ENCODE measurements around the gene KCNMB2. TPM values are rescaled to one million over a fixed set of nuclear protein-coding genes. Genes with fewer than 3 reads are reported as not detected.

Gene KCNMB2
- total RNA-seq, 2 donors from 2014 or later = 0.68 TPM; not detected in 1

DNA sequence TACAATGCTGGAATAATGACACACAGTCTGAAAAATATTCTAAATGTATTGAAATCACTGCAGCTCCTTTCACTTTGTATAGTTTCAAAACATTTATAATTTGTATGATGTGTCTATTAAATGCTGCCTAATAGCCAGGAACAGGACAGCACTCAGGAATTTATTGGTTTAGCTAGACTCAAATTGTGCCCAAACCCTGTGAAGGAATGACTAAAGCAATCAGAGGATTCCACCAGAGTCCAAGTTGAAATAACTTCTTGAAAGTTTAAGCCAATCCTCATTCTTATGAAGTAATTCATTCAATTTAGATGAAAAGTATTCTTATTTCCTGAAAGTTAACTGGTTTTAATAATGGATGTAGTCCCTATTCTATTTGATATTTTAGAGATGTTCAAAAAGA is 268.4 kb downstream of the KCNMB2 start:
- DNase-seq (ENCODE audit: low spot score) = no peak
- intact Hi-C loops (cut with DNase I) = no loop called here
- Histone ChIP-seq H3K4me3 (no peak overlapping the region), H3K27ac (no peak overlapping the region), H3K9me3 (no peaks in the 10 kb centered on the region), H3K36me3 (no peaks in the 10 kb centered on the region), H3K27me3 (replicated peaks; ENCODE audit: insufficient read depth) (no peaks in the 10 kb centered on the region), H3K4me1 (replicated peaks) (no peaks in the 10 kb centered on the region)
- no peak for TF ChIP-seq POLR2AphosphoS5 (IDR thresholded peaks at IDR 0.05)
- TF ChIP-seq, protein P1, sequence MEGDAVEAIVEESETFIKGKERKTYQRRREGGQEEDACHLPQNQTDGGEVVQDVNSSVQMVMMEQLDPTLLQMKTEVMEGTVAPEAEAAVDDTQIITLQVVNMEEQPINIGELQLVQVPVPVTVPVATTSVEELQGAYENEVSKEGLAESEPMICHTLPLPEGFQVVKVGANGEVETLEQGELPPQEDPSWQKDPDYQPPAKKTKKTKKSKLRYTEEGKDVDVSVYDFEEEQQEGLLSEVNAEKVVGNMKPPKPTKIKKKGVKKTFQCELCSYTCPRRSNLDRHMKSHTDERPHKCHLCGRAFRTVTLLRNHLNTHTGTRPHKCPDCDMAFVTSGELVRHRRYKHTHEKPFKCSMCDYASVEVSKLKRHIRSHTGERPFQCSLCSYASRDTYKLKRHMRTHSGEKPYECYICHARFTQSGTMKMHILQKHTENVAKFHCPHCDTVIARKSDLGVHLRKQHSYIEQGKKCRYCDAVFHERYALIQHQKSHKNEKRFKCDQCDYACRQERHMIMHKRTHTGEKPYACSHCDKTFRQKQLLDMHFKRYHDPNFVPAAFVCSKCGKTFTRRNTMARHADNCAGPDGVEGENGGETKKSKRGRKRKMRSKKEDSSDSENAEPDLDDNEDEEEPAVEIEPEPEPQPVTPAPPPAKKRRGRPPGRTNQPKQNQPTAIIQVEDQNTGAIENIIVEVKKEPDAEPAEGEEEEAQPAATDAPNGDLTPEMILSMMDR (IDR thresholded peaks at IDR 0.05) = no peak

DNA sequence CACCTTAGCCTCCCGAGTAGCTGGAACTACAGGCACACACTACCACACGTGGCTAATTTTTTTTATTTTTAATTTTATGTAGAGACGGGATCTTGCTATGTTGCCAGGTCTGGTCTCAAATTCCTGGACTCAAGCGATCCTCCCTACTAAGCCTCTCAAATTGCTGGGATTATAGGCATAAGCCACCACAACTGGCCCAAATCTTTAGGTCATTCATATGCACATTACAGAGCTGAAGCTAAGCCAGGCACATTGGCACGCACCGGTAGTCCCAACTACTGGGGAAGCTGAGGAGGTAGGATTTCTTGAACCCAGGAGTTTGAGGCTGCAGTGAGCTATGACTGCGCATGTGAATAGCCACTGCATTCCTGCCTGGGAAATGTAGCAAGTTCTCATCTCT is 269.5 kb downstream of the KCNMB2 start:
- Histone ChIP-seq H3K27ac (no peak overlapping the region), H3K36me3 (no peaks in the 10 kb centered on the region), H3K4me1 (replicated peaks) (no peaks in the 10 kb centered on the region), H3K27me3 (replicated peaks; ENCODE audit: insufficient read depth) (no peaks in the 10 kb centered on the region), H3K9me3 (no peaks in the 10 kb centered on the region), H3K4me3 (no peak overlapping the region)
- WGBS = 92% methylated on average over 7 of the region's 7 CpGs
- DNase-seq (ENCODE audit: low spot score) = no peak
- TF ChIP-seq POLR2AphosphoS5 (IDR thresholded peaks at IDR 0.05) (no peak), POLR2A (IDR thresholded peaks at IDR 0.05) (no peak)
- TF ChIP-seq, protein P1 (IDR thresholded peaks at IDR 0.05) = no peak
- intact Hi-C loops (cut with DNase I) = no loop called here

DNA sequence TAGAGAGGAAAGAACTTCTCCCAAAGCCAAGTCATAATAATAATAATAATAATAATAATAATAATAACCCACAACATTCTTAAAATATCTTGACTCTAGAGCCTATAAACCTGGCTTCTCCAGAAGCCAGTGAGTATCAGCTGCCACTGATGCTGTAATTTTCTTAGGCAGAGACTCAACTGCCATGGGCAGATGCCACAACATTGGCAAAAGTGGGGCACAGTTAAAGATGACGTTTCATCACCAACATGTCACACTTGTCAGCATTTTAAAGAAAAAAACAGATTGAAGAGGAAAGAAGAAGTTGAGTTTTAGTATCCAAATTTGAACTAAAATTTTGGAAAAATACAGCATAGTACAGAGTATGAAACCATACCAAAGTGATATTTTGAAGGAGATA is 270.4 kb downstream of the KCNMB2 start:
- TF ChIP-seq POLR2A (IDR thresholded peaks at IDR 0.05) = no peak
- no peaks in the 10 kb centered on the region for H3K9me3 ChIP-seq
- no peak overlapping the region for H3K4me3 ChIP-seq
- H3K27me3 ChIP-seq (replicated peaks; ENCODE audit: insufficient read depth) = no peaks in the 10 kb centered on the region
- intact Hi-C loops (cut with DNase I) = no loop called here
- H3K4me1 ChIP-seq (replicated peaks) = no peaks in the 10 kb centered on the region
- WGBS = 94% methylated on average over 1 of the region's 1 CpG
- H3K27ac ChIP-seq = no peak overlapping the region
- no peak for DNase-seq (ENCODE audit: low spot score)
- H3K36me3 ChIP-seq = no peaks in the 10 kb centered on the region

DNA sequence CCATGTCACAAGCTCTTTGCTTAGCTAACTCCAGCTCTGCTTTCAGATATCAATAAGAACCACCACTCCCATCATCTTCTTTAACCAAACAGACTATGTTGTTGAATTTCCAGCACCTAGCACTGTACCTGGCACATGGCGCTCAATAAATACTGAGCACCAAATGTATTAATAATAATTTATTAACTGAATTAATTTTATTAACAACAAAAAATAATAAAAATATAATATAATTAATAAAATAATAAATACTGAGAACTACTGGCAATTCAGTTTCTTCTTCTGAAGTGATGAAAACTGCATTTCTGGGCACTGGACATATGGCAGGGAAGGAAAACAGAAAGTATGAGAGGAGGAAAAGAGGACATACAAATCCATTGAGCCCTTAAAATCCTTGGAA is 271.5 kb downstream of the KCNMB2 start:
- no peak for DNase-seq (ENCODE audit: low spot score)
- H3K4me1 ChIP-seq (replicated peaks) = no peaks in the 10 kb centered on the region
- H3K9me3 ChIP-seq = no peaks in the 10 kb centered on the region
- 98% methylated on average over 1 of the region's 1 CpG for WGBS
- H3K27me3 ChIP-seq (replicated peaks; ENCODE audit: insufficient read depth) = no peaks in the 10 kb centered on the region
- no peaks in the 10 kb centered on the region for H3K36me3 ChIP-seq
- no peak overlapping the region for H3K4me3 ChIP-seq
- TF ChIP-seq, protein P1 (IDR thresholded peaks at IDR 0.05) = no peak
- TF ChIP-seq POLR2A (IDR thresholded peaks at IDR 0.05) (no peak), POLR2AphosphoS5 (IDR thresholded peaks at IDR 0.05) (no peak)
- no peak overlapping the region for H3K27ac ChIP-seq
- intact Hi-C loops (cut with DNase I) = no loop called here

DNA sequence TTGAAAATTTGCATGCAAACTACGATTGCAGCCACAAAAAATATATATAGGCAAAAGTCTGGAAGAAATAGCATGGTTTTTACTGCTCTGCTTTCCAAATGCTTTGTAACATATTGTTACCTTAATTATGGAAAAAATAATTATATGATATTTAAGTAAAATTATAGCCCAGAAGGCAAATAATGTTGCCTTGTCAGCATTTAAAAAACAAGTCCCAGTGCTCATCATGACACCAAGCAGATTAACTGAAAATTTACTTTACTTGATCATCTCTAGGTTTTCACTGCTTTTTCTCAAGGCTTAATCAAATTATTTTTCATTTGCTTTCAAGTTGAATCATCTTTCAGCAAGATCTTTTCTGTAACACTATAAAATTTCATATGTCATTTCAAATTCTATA is 272.5 kb downstream of the KCNMB2 start:
- no peaks in the 10 kb centered on the region for H3K9me3 ChIP-seq
- no peaks in the 10 kb centered on the region for H3K36me3 ChIP-seq
- TF ChIP-seq POLR2A (IDR thresholded peaks at IDR 0.05) (no peak), POLR2AphosphoS5 (IDR thresholded peaks at IDR 0.05) (no peak)
- TF ChIP-seq, protein P1 (IDR thresholded peaks at IDR 0.05) = no peak
- H3K27ac ChIP-seq = no peak overlapping the region
- no peaks in the 10 kb centered on the region for H3K27me3 ChIP-seq (replicated peaks; ENCODE audit: insufficient read depth)
- no peak for DNase-seq (ENCODE audit: low spot score)
- no peak overlapping the region for H3K4me3 ChIP-seq
- H3K4me1 ChIP-seq (replicated peaks) = no peaks in the 10 kb centered on the region
- intact Hi-C loops (cut with DNase I) = no loop called here
- 94% methylated on average over 1 of the region's 1 CpG for WGBS
